T-helper 17 cell (primary cell): ENCODE data around the gene LARGE1. TPM values are rescaled to one million over a fixed set of nuclear protein-coding genes. Genes with fewer than 3 reads are reported as not detected.

Source experiments
- ATAC-seq: fragments of 150-1000 bp; cut with Tn5 transposase; 2 replicates; pipeline ENCODE4 v1.10.0; 2021; ENCODE audit warnings: mild to moderate bottlenecking, moderate library complexity
- DNase-seq, 3 donors: peaks; one replicate each; pipeline versions ENCODE4 v3.0.0 to v3.0.0-alpha.2; 2020 to 2021
- H3K9me3 ChIP-seq: one replicate; pipeline ENCODE4 v1.7.0; 2013; ENCODE audit warnings: low read length, mild to moderate bottlenecking; ENCODE audit not compliant: control insufficient read depth, poor library complexity, severe bottlenecking
- H3K27ac Mint-ChIP-seq: one replicate; pipeline ENCODE4 v1.8.0; 2022; ENCODE audit warnings: mild to moderate bottlenecking, moderate library complexity, mixed read lengths
- H3K27me3 Mint-ChIP-seq: one replicate; pipeline ENCODE4 v1.8.0; 2022; ENCODE audit warnings: mixed read lengths
- H3K36me3 Mint-ChIP-seq: one replicate; pipeline ENCODE4 v1.8.0; 2022; ENCODE audit warnings: low read depth, mixed read lengths
- H3K4me1 Mint-ChIP-seq: one replicate; pipeline ENCODE4 v1.8.0; 2022; ENCODE audit warnings: mild to moderate bottlenecking, mixed read lengths
- H3K4me3 Mint-ChIP-seq: one replicate; pipeline ENCODE4 v1.8.0; 2022; ENCODE audit warnings: mild to moderate bottlenecking, moderate library complexity, mixed read lengths
- total RNA-seq, 4 donors: library from RNA in 2 of 4; stranded (reverse) in 2 of 4; gene quantifications; one replicate each; pipeline ENCODE4 v1.2.3 and lab custom pipeline; 2022 to 2026

LARGE1 gene
- total RNA-seq, 2 donors from 2014 or later: 2.1 to 7.0 TPM

- no peak for DNase-seq
- no peak overlapping the region for H3K27ac Mint-ChIP-seq
- ATAC-seq: no peak
- H3K27me3 Mint-ChIP-seq: no peaks in the 10 kb centered on the region
- H3K9me3 ChIP-seq: no peaks in the 10 kb centered on the region
- no peaks in the 10 kb centered on the region for H3K4me1 Mint-ChIP-seq
- no peak overlapping the region for H3K4me3 Mint-ChIP-seq
- H3K36me3 Mint-ChIP-seq: no peaks in the 10 kb centered on the region
Observed at GRCh38 chr22:33832558-33833151, 87.6 kb downstream of the LARGE1 start.

DNA sequence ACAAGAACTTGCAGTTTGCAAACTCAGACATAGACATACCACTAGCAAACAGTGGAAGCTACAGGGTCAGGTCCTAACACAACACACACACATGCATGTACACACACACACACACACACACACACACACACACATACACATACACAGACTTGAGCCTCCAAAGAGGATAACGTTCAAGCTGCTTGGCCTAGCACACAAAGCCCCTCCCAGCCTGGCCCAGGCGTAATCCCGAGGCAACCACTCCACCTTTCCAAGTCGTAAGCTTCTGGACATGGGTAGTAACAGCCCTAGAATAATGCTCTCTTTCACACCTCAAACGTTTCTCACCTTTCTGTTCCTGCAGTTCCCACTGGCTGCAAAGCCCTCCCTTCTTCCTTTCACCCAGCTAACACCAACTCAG lies 88.6 kb downstream of the LARGE1 start:
- H3K36me3 Mint-ChIP-seq: no peaks in the 10 kb centered on the region
- no peak overlapping the region for H3K4me3 Mint-ChIP-seq
- no peaks in the 10 kb centered on the region for H3K4me1 Mint-ChIP-seq
- no peaks in the 10 kb centered on the region for H3K9me3 ChIP-seq
- ATAC-seq (no peak), DNase-seq (no peak)
- H3K27ac Mint-ChIP-seq: no peak overlapping the region
- no peaks in the 10 kb centered on the region for H3K27me3 Mint-ChIP-seq

DNA sequence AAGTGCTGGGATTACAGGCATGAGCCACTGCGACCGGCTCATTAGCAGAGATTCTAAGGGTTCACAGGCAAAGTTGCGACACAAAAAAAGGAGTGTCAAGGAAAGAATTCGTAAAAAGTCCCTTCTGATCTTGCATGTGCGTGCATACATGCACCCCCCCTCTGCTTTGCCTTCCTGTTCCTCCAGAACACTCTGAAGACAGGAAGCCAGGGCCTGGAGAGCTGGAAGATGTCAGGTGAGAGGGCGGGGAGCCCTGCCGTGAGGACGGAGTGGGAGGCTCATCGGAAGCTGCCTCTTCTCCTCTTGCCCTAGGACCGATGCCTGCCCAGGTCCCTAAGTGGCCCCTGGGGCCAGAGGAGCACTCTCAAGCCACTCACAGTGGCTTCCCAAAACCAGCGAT lies 89.1 kb downstream of the LARGE1 start:
- Mint-ChIP-seq H3K27me3 (no peaks in the 10 kb centered on the region), H3K4me1 (no peaks in the 10 kb centered on the region), H3K36me3 (no peaks in the 10 kb centered on the region), H3K27ac (no peak overlapping the region), H3K4me3 (no peak overlapping the region)
- DNase-seq (no peak), ATAC-seq (no peak)
- H3K9me3 ChIP-seq: no peaks in the 10 kb centered on the region

DNA sequence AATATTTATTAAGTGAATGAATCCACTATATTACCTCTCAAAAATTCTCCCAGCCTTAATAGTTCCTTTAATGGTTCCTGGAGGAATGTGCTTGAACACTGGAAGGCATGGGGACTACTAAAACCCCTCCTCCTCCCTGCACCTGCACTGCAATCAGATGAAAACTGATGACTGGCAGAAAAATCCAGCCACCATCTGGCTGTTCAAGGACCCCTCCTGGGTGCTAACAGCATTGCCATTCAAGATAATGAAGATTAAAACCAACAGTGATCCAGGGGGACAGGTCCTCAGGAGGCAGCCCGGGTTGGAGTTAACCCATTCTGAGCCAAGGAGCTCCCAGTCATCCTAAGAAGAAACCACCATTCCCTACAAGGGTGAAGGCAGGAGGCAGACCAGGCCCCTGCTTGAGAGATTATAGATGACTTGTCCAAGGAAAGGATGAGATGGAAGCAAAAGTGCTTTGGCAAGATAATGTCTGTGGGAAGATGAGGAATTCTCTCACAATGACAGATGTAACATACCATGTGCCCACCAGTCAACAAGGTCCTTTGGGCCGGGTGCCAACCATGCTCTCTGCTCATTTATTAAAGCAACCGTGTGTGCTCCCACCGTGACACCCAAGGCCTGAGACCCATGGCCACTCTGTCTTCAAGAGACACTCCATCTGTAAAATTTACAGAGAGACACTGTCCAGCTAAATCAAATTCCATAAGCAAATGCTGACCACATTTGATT lies 90.6 kb downstream of the LARGE1 start:
- no peaks in the 10 kb centered on the region for H3K27me3 Mint-ChIP-seq
- ATAC-seq (no peak), DNase-seq (no peak)
- H3K27ac Mint-ChIP-seq: no peak overlapping the region
- no peaks in the 10 kb centered on the region for H3K4me1 Mint-ChIP-seq
- no peak overlapping the region for H3K4me3 Mint-ChIP-seq
- H3K36me3 Mint-ChIP-seq: no peaks in the 10 kb centered on the region
- H3K9me3 ChIP-seq: no peaks in the 10 kb centered on the region

- Mint-ChIP-seq H3K4me1 (no peaks in the 10 kb centered on the region), H3K27ac (no peak overlapping the region), H3K36me3 (no peaks in the 10 kb centered on the region), H3K27me3 (no peaks in the 10 kb centered on the region), H3K4me3 (no peak overlapping the region)
- ATAC-seq (no peak), DNase-seq (no peak)
- H3K9me3 ChIP-seq: no peaks in the 10 kb centered on the region
Observed at GRCh38 chr22:33828302-33828701, 92.0 kb downstream of the LARGE1 start.

GRCh38 chr22:33825761-33826160 lies 94.5 kb downstream of the LARGE1 start:
- Mint-ChIP-seq H3K27ac (no peak overlapping the region), H3K36me3 (no peaks in the 10 kb centered on the region), H3K27me3 (no peaks in the 10 kb centered on the region), H3K4me1 (no peaks in the 10 kb centered on the region), H3K4me3 (no peak overlapping the region)
- DNase-seq (no peak), ATAC-seq (no peak)
- H3K9me3 ChIP-seq: no peaks in the 10 kb centered on the region

- Mint-ChIP-seq H3K27ac (no peak overlapping the region), H3K27me3 (no peaks in the 10 kb centered on the region), H3K4me3 (no peak overlapping the region), H3K4me1 (no peaks in the 10 kb centered on the region), H3K36me3 (no peaks in the 10 kb centered on the region)
- no peaks in the 10 kb centered on the region for H3K9me3 ChIP-seq
- ATAC-seq (no peak), DNase-seq (no peak)
Observed at GRCh38 chr22:33823552-33823951, 96.7 kb downstream of the LARGE1 start.

- Mint-ChIP-seq H3K4me3 (no peak overlapping the region), H3K27ac (no peak overlapping the region), H3K4me1 (no peaks in the 10 kb centered on the region), H3K27me3 (no peaks in the 10 kb centered on the region), H3K36me3 (no peaks in the 10 kb centered on the region)
- DNase-seq (no peak), ATAC-seq (no peak)
- no peaks in the 10 kb centered on the region for H3K9me3 ChIP-seq
Observed at GRCh38 chr22:33821290-33821689, 99.0 kb downstream of the LARGE1 start.

- Mint-ChIP-seq H3K4me3 (no peak overlapping the region), H3K36me3 (no peaks in the 10 kb centered on the region), H3K4me1 (no peaks in the 10 kb centered on the region), H3K27ac (no peak overlapping the region), H3K27me3 (no peaks in the 10 kb centered on the region)
- DNase-seq: no peak
- no peak for ATAC-seq
- H3K9me3 ChIP-seq: no peaks in the 10 kb centered on the region
Observed at GRCh38 chr22:33819743-33820142, 100.5 kb downstream of the LARGE1 start.

DNA sequence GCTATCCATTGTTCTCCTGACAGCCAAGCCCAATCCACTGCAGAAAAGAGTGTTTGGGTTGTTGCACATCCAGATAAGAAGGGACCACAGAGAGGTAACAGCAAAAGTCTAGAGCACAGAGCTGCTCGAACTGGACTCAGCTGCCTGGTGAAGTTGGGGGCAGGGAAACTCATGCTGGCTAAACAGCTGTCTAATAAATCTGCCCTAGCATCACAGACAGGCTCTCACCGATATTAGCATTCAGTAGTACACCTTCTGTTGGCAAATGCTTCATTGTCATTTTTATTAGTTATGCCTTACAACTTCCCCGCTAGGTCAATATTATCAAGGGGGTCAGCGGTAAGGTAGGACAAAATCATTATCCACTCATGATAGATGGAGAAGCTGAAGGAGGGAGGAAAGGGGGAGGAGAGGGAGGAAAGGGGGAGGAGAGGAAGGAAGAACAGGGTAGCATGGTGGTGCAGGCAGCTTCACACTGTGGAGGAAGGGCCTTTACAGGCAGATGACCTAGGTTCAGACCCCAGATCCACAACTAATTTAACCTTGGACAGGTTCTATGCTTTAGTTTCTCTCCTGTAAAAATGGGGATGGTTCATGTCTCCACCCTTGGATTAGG lies 102.7 kb downstream of the LARGE1 start:
- Mint-ChIP-seq H3K36me3 (no peaks in the 10 kb centered on the region), H3K4me1 (no peaks in the 10 kb centered on the region), H3K27ac (no peak overlapping the region), H3K27me3 (no peaks in the 10 kb centered on the region), H3K4me3 (no peak overlapping the region)
- DNase-seq: no peak
- H3K9me3 ChIP-seq: no peaks in the 10 kb centered on the region
- ATAC-seq: no peak

- no peak overlapping the region for H3K27ac Mint-ChIP-seq
- H3K36me3 Mint-ChIP-seq: no peaks in the 10 kb centered on the region
- no peaks in the 10 kb centered on the region for H3K27me3 Mint-ChIP-seq
- no peaks in the 10 kb centered on the region for H3K4me1 Mint-ChIP-seq
- DNase-seq: no peak
- H3K4me3 Mint-ChIP-seq: no peak overlapping the region
- no peak for ATAC-seq
- H3K9me3 ChIP-seq: no peaks in the 10 kb centered on the region
Observed at GRCh38 chr22:33812360-33812977, 107.8 kb downstream of the LARGE1 start.

DNA sequence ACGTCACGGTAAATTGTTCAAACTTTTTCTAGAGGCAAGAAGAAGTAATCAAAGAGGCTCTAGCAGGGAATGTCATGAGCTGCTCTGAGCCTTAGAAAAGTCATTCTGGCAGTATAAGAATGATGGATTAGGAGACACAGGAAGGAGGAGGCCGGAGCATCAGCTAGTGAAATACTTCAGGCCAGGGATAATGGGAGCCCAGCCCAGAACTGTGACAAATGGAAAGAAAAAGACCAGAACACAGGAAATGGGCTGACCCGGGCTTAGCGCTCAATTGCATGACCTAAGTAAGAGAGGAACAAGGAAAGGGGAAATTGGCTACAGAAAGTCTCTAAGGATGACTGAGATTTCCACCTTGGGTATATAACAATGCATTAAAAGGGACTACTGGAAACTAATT lies 108.6 kb downstream of the LARGE1 start:
- DNase-seq: no peak
- ATAC-seq: no peak
- Mint-ChIP-seq H3K4me3 (no peak overlapping the region), H3K27me3 (no peaks in the 10 kb centered on the region), H3K36me3 (no peaks in the 10 kb centered on the region), H3K4me1 (no peaks in the 10 kb centered on the region), H3K27ac (no peak overlapping the region)
- H3K9me3 ChIP-seq: no peaks in the 10 kb centered on the region

DNA sequence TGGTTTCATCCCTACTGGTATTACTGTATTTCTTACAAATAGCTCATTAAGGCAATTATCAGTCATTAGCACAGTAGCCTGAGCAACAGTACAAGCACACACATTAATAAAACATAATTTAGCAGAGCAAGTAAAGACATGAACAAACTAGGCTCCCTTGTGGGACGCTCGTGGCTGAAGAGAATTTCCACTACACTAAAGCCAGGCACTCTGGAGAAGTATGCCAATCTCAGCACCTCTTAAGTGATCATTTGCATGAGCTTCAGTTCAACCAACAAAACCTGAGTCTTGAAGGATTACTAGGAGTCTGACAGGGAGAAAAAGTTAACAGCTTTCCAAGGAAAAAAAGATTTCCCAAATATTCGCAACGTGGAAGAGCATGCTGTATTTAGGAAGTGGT lies 109.1 kb downstream of the LARGE1 start:
- Mint-ChIP-seq H3K36me3 (no peaks in the 10 kb centered on the region), H3K4me3 (no peak overlapping the region), H3K27me3 (no peaks in the 10 kb centered on the region), H3K4me1 (no peaks in the 10 kb centered on the region), H3K27ac (no peak overlapping the region)
- H3K9me3 ChIP-seq: no peaks in the 10 kb centered on the region
- ATAC-seq (no peak), DNase-seq (no peak)
